Dedifferentiated amniotic fluid mesenchymal stem cell (primary cell): ENCODE results near the gene KL.

Experiments
- DNase-seq: peaks from one replicate; pipeline ENCODE4 v3.0.0-alpha.2; 2016; ENCODE audit errors: extremely low spot score

Gene KL

DNA sequence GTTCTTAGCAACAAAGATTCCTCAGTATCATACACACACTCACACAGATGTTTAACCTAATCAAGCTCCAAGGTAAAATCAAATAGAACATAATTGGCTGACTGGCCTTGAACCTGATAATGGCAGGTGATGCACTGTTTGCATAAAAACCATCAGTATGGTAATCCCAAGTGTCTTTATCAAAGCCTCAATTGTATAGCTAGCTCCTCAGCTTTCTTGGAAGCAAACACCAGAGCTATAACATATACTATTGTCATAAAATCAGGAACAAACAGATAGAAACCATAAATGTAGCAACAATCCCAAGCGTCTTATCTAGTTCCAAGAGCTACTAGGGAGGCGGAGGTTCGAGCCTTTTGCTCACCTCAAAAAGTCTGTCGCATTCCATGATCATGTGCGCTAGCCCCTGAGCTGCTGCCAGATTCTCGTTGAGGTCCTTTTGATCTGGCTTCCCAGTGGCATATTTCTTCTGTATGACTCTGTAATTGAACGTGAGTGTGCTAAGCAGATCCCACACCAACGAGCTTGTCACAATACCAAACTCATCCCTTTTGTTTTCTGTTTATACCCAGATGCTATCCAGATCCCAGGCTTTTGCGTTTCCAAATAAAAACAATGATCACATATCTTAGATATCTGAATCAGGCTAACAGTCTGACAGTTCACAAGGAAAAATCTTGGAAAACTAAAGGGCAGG, 95.3 kb downstream of the KL start:
- no peak for DNase-seq

DNA sequence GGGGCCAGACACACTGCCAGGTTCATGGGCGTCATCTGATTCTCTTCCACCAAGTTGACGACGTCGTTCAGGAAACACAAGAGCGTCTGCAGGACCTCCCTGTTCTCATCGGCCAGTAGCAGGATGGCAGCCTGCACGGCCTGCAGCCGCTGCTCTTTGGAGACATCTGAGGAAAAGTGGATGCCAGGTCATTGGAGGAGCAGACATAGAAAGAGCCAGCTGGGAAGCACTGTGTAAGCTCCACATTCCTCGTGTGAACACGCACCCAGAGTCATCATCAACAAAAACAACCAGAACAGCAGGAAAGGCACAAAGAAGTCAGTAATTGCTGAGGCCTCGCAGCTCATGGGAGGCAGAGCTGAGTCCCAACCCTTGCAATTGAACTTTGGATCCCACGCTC, 96.5 kb downstream of the KL start:
- DNase-seq = no peak

DNA sequence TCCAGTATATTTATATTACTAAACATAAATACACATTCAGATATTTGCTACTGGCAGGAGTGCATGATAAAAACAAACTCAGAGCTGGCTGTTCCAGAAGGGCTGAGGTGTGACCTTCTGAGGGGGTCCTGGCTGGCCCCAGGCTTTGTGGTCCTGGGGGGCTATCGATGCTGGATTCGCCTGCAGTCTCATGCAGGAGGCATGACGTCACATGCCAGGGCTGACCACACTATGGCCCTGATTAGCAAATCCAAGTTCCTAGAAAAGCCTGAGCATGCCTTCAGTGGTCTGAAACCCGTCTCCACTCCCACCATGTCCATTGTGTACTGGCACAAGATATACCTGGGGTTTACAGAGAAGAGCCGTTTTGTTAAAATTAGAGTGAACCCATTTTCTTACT, 97.9 kb downstream of the KL start:
- no peak for DNase-seq

DNA sequence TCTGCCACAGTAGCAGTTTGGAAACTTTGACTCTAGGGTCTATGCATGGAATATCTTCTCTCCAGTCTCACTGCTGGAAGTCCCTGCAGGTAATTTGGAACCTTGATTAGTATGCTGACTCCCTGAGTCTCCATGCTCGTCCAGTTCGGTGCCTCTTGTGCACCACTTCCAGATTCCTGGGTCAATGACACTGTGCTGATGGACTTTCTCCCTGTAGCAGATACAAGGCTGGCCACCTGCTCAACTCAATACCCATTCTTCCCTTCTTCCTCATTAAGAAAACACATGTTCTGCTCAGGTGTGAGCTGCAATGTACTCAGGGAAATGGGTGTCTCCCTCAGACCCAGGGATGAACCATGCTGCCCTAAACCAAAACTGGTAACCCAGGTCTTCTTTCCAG, 99.1 kb downstream of the KL start:
- DNase-seq = no peak
